ENCODE data around the gene BUD31. TPM values are rescaled to one million over a fixed set of nuclear protein-coding genes. Genes with fewer than 3 reads are reported as not detected.

The BUD31 gene
- total RNA-seq, 1 donor from 2014 or later: 108 TPM

- TF ChIP-seq CTCF (conservative IDR thresholded peaks at IDR 0.05): no peak
- no peaks in the 10 kb centered on the region for H3K27me3 Mint-ChIP-seq (ENCODE audit: low read depth)
- DNase-seq (ENCODE audit: low read depth, low spot score): no peak
- H3K4me1 Mint-ChIP-seq: peaks cover 22% of the 10 kb centered on the region
- no peaks in the 10 kb centered on the region for H3K9me3 Mint-ChIP-seq
- peak overlapping the region; percentile 73 for H3K4me3 Mint-ChIP-seq
- peaks cover 40% of the 10 kb centered on the region for H3K36me3 Mint-ChIP-seq (ENCODE audit: low read depth)
- H3K27ac Mint-ChIP-seq (ENCODE audit: unreplicated experiment): no peak overlapping the region
Measured at GRCh38 chr7:99460651-99461050, 51.9 kb downstream of the BUD31 start.

- peaks cover 40% of the 10 kb centered on the region for H3K36me3 Mint-ChIP-seq (ENCODE audit: low read depth)
- DNase-seq (ENCODE audit: low read depth, low spot score): no peak
- peak; percentile 21 for TF ChIP-seq CTCF (conservative IDR thresholded peaks at IDR 0.05)
- H3K4me3 Mint-ChIP-seq: peak overlapping the region; percentile 79
- H3K27me3 Mint-ChIP-seq (ENCODE audit: low read depth): peaks cover 3% of the 10 kb centered on the region
- no peak overlapping the region for H3K27ac Mint-ChIP-seq (ENCODE audit: unreplicated experiment)
- peaks cover 26% of the 10 kb centered on the region for H3K4me1 Mint-ChIP-seq
- H3K9me3 Mint-ChIP-seq: no peaks in the 10 kb centered on the region
Measured at GRCh38 chr7:99461221-99461620, 52.5 kb downstream of the BUD31 start.

- peaks cover 14% of the 10 kb centered on the region for H3K27me3 Mint-ChIP-seq (ENCODE audit: low read depth)
- peak overlapping the region; percentile 91 for H3K4me3 Mint-ChIP-seq
- H3K36me3 Mint-ChIP-seq (ENCODE audit: low read depth): peaks cover 18% of the 10 kb centered on the region
- no peak for TF ChIP-seq CTCF (conservative IDR thresholded peaks at IDR 0.05)
- no peak for DNase-seq (ENCODE audit: low read depth, low spot score)
- H3K4me1 Mint-ChIP-seq: peaks cover 24% of the 10 kb centered on the region
- peak overlapping the region; percentile 96 for H3K27ac Mint-ChIP-seq (ENCODE audit: unreplicated experiment)
- H3K9me3 Mint-ChIP-seq: no peaks in the 10 kb centered on the region
Measured at GRCh38 chr7:99465421-99465768, 56.6 kb downstream of the BUD31 start.

GRCh38 chr7:99468336-99468918 is 59.7 kb downstream of the BUD31 start:
- H3K9me3 Mint-ChIP-seq: no peaks in the 10 kb centered on the region

More at GRCh38 chr7:99468336-99468918, 59.7 kb downstream of the BUD31 start:
- Mint-ChIP-seq H3K27ac (ENCODE audit: unreplicated experiment) (no peak overlapping the region), H3K4me3 (peak overlapping the region; percentile 61), H3K36me3 (ENCODE audit: low read depth) (peaks cover 8% of the 10 kb centered on the region), H3K27me3 (ENCODE audit: low read depth) (peaks cover 21% of the 10 kb centered on the region), H3K4me1 (peaks cover 33% of the 10 kb centered on the region)
- no peak for DNase-seq (ENCODE audit: low read depth, low spot score)
- no peak for TF ChIP-seq CTCF (conservative IDR thresholded peaks at IDR 0.05)

Other genes starting within 250 kb of the BUD31 start
- not detected in 2 replicates for gene KPNA7, start 200.9 kb upstream of the BUD31 start, total RNA-seq
- not detected in 2 replicates for gene MYH16, start 136.1 kb upstream of the BUD31 start, total RNA-seq
- 214 and 216 TPM in 2 replicates for gene ARPC1A, start 83.1 kb upstream of the BUD31 start, total RNA-seq
- gene ARPC1B, start 34.2 kb upstream of the BUD31 start, total RNA-seq: 67.7 and 71.6 TPM in 2 replicates
- gene PDAP1, start 372 bp upstream of the BUD31 start, total RNA-seq: 146 and 155 TPM in 2 replicates
- gene PTCD1, start 29.8 kb downstream of the BUD31 start, total RNA-seq: 9.7 and 11.1 TPM in 2 replicates
- 111 and 117 TPM in 2 replicates for gene CPSF4, start 30.0 kb downstream of the BUD31 start, total RNA-seq
- gene ATP5MF, start 57.2 kb downstream of the BUD31 start, total RNA-seq: 403 and 423 TPM in 2 replicates
- 25.6 and 27.8 TPM in 2 replicates for gene ZNF789, start 63.9 kb downstream of the BUD31 start, total RNA-seq
- gene ZNF394, start 91.3 kb downstream of the BUD31 start, total RNA-seq: 17.5 and 19.5 TPM in 2 replicates
- gene ZKSCAN5, start 95.7 kb downstream of the BUD31 start, total RNA-seq: 21.5 and 21.7 TPM in 2 replicates
- gene FAM200A, start 143.1 kb downstream of the BUD31 start, total RNA-seq: 10.6 and 10.9 TPM in 2 replicates
- 56.0 and 57.0 TPM in 2 replicates for gene ZNF655, start 149.7 kb downstream of the BUD31 start, total RNA-seq
- gene TMEM225B, start 189.3 kb downstream of the BUD31 start, total RNA-seq: 0.91 and 1.8 TPM in 2 replicates
- gene ZSCAN25, start 208.0 kb downstream of the BUD31 start, total RNA-seq: 23.4 and 26.4 TPM in 2 replicates